ENCODE data around the gene BMI1. TPM values are rescaled to one million over a fixed set of nuclear protein-coding genes. Genes with fewer than 3 reads are reported as not detected.
"Not testable (repeated sequence)": the region's sequence is repeated elsewhere in the genome, so short reads cannot be mapped to it uniquely, and the experiment has no call there.

The BMI1 gene
- polyA plus RNA-seq, 10 donors, result 39.6 to 65.1 (median 56.5) TPM

- DNase-seq, result peak in 2 of 3 donors; percentile 54 to 90
Measured at GRCh38 chr10:22335173-22335933, 14.5 kb downstream of the BMI1 start.

GRCh38 chr10:22338185-22338900, 17.4 kb downstream of the BMI1 start:
- peak in 1 of 3 donors; percentile 67 for DNase-seq

- no peak for DNase-seq
Measured at GRCh38 chr10:22338931-22339330, 18.0 kb downstream of the BMI1 start.

GRCh38 chr10:22339761-22340328, 18.9 kb downstream of the BMI1 start:
- no peak for DNase-seq

DNA sequence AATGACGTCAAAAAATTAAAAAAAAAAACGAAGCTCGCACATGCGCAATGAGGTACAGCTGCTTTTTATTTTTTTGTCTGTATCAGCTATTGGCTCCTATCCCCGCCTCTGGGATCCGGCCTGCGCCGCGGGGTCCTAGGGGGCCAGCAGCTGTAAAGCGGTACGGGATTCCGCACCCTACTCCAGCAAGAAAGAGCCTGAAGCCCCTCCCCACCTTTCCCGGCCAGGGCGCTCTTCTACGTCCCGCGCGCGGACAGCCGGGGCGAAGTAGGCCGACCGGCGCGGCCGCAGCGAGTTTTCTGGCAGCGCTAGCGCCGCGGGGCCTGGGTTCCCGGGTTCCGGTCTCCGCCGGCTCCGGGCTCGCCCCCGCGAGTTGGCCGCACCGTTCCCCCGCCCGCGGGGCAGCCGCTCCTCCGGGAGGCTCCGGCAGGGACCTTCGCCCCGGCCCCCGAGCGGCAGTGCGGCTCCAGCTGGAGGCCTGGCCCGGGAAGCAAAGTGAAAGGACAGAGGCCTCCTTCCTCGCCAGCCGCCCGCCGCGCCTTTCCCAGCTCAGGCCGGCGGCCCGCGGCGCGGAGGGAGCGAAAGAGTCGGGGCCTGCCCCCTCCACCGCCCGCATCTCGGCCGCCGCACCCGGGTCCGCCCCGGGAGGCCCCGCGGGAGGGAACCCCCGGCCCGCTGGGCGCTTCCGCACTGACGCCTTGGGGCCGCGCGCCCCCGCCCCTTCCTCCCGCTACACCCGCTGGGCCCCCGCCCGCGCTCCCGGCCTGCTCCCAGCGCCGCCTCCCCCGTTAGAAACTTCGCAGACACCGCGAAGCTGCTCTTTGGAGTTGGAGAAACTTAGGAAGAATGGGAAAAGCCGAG, 19.7 kb downstream of the BMI1 start:
- DNase-seq, result peak; percentile 82 to 94 (median 85)

GRCh38 chr10:22341190-22341925, 20.5 kb downstream of the BMI1 start:
- peak in 2 of 3 donors; percentile 27 to 83 for DNase-seq

DNA sequence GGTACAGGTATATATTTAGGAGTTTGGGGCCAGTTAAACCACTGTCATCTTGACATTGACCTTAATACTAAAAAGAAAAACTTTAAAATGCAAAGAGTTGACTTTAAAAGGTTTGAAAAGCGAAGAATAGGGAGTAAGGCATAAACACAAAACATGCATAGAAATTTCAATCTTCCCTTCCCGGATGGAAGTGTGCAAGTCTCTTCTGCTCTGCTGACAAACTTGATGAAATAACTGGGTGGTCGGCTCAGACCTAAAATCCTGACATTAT, 21.0 kb downstream of the BMI1 start:
- DNase-seq, result peak in 1 of 3 donors; percentile 68

DNA sequence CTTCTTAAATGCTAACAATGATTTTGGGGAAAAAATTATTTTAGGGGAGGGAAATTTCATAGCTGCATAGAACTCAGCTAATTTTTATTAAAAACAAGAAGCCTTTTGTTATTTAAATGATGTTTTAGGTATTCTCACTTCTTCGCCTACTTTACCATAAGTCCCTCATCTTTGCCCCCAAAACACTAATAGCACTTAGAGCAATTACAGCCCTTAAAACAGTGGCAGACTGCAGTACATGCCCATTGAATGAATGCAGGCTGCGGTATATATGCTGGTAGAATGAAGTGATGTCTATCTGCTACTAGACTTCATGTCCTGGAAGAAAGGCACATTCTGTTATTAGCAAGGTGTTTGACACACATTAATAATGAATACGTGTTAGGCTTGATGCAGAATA, 21.5 kb downstream of the BMI1 start:
- DNase-seq, result peak in 2 of 3 donors; percentile 18 to 71

DNA sequence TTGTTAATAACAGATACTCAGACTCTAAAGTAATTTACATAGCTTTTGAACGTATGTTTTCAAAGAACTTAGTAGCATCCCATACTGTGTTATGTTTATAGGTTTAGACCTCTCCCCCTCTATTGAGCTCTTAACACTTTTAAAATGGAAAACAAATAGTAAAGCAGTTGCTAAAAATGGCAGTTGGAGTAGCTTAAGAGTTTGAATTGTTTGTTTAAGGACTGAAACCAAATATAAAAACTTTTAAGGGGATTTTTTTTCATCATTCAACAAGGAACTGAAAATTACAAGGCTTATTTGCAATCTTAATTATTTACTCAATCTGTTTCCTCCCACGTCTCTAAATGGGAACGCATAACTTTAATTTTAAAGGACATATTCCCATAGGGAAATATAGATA, 22.8 kb downstream of the BMI1 start:
- DNase-seq, result peak in 1 of 3 donors; percentile 51

DNA sequence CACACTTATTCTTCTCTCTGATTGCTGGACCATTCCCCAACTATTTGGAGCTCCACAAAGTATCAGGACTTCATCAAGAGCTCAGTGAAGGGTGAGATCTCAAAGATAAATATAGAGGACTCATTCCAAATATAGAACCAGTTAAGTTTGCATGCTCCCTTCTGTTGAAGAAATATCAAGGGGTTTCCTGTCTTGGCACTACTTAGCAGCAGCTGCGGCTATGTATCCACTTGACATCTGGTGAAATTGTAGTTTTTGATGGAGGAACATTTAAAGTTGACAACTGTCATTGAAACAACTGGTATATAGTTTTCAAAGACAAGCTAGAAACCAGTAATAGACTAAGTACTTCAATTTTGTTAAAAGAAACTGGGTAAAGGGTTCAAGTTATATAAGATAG, 23.4 kb downstream of the BMI1 start:
- DNase-seq, result peak in 2 of 3 donors; percentile 11 to 64

GRCh38 chr10:22344781-22345300, 23.9 kb downstream of the BMI1 start:
- peak in 1 of 3 donors; percentile 64 for DNase-seq

DNA sequence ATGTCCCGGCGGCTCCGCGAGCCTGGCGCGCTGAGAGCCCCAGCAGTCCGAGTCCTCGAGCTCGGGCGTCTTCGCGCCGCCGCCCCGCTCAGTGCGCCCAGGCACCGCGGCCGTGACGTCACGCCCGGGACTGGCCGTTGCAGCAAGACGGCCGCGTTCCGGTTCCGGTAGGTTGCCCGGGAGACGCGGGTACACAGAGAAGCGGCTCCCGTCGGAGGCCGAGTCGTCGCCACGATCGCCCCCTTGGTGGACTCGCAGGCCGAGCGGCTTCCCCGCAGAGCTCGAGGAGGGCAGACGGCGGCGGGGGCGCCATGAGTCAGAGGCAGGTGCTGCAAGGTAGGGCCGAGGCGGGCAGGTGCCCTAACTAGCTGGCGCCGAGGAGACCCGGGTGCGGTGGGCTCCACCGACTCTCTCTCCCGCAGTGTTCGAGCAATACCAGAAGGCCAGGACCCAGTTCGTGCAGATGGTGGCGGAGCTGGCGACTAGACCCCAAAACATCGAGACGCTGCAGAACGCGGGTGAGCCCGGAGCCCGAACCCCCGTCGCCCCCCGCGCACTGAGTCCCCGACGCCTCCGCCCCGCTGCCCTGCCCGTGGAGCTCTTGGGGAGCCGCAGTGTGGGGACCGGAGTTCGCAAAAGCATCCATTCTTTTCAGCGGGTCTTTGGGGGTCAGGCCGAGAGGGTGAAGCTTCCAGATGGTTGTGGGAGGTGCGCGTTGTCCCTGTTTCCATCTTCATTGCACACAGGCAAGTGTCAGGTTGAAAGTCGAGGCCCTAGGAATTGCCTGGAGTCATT, 24.6 kb downstream of the BMI1 start, which contains the start of gene SPAG6:
Gene SPAG6, plus strand, starts transcription at position 196 of the 795 bp plus-strand sequence. Its CDS starts 116 bp downstream, at position 312.
- DNase-seq, result peak in 1 of 3 donors; percentile 29

- peak in 1 of 3 donors; percentile 36 for DNase-seq
Measured at GRCh38 chr10:22346096-22346661, 25.3 kb downstream of the BMI1 start.

DNA sequence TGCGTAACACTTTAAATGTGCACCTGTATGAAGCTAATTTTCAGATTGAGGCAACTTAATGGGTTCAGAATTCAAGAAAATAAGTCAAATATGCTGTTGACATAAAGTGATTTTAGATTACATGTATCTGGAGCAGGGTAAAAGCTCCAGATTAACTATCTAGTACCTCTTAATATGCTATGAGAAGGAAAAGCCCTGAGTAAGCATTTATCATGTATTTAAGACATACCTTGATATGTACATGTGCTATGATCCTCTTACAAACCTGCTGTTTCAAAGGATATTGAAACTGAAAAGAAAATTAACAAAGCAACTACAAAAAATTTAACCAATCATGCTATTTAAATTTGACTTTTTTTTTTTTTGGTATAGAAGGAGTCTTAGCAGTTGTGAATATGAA, 28.9 kb downstream of the BMI1 start:
- no peak for DNase-seq

- no peak for DNase-seq
Measured at GRCh38 chr10:22351131-22351703, 30.3 kb downstream of the BMI1 start.

- DNase-seq, result no peak
Measured at GRCh38 chr10:22356324-22356873, 35.5 kb downstream of the BMI1 start.

GRCh38 chr10:22357770-22358169, 36.9 kb downstream of the BMI1 start:
- not testable (repeated sequence) for DNase-seq

DNA sequence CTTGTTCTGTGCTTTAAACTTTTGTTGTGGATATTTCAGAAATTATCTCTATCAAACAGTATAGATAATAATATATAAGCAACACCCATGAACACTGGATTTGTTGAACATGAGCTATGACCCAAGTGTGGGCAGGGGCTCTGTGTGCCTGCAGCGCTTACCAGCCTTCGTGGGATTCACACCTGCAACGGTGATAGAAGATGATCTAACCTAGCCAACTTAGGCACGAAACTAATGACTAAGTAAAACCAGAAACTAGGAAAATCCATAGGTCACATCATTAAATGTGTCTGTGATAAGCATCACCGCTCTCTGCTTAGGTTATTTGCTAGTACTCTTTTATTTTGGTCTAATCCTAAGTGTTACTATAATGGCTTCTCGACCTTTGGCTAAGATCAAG, 42.4 kb downstream of the BMI1 start:
- no peak for DNase-seq
